ENCODE measurements around the gene PPP1R15B. TPM values are rescaled to one million over a fixed set of nuclear protein-coding genes. Genes with fewer than 3 reads are reported as not detected.

The PPP1R15B gene
- total RNA-seq, 1 experiment from 2014 or later = 69.3 TPM

DNA sequence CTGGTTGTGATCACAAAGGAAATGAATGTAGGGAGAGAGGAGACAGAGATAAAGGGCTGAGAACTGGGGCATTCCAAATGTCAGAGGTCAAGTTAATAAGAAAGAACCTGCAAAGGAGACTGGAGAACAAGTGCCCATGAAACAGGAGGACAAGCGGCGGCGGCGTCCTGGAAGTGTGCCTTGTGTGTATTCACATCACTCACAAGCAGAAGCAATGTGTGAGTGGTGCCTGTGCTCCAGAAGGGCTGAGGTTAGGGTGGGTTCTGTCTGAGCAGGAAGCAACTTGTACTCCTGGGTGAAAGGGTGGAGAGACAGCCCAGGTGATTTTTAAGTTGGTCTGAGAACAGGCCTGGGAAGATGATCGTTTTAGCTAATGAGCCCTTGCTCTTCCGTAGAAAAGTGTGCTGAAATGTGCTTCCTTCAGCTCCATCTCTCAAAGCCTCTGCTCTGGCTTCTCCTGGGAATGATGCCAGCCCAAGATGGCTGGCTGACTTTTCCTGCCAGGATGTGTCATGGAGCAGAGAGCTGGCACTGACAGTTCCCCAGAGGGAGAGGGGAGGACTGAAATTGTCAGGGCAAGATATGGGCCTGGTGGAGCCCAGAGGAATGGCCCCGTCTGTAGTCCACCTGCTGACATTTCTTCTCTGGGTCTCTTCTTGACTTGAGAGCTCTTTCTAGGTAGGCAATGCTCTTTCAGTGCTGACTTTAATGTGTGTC, 26.8 kb downstream of the PPP1R15B start:
- Histone ChIP-seq H3K27ac (ENCODE audit: low read depth, low read length) (no peak overlapping the region), H3K4me2 (ENCODE audit: low read length) (no peak overlapping the region), H3K9ac (ENCODE audit: low read length) (no peak overlapping the region), H3K9me3 (ENCODE audit: control insufficient read depth in 1 of 2, insufficient read depth in 1 of 2, low read depth in 1 of 2, low read length in 2 of 2) (no peaks in the 10 kb centered on the region), H3K9me2 (ENCODE audit: insufficient read depth) (no peaks in the 10 kb centered on the region), H3K36me3 (ENCODE audit: control insufficient read depth in 1 of 2, insufficient read depth in 2 of 2, low read length in 2 of 2) (no peaks in the 10 kb centered on the region), H4K20me1 (ENCODE audit: insufficient read depth) (no peaks in the 10 kb centered on the region), H3K27me3 (ENCODE audit: insufficient read depth, low read length) (no peaks in the 10 kb centered on the region), H3K4me1 (ENCODE audit: control insufficient read depth in 1 of 2, insufficient read depth in 2 of 2, low read length in 2 of 2) (peaks cover 0 to 9% of the 10 kb centered on the region in 2 experiments; a peak in 1 of 4 replicates), H2AFZ (ENCODE audit: low read depth, low read length, poor library complexity, severe bottlenecking) (no peak overlapping the region), H3K4me3 (replicated peaks in 1 of 2; ENCODE audit: low read depth in 1 of 2, low read length in 2 of 2) (no peak overlapping the region), H3K79me2 (ENCODE audit: insufficient read depth, low read length) (no peaks in the 10 kb centered on the region)
- no TSS peak for BruUV-seq (replicated peaks)
- 0 out of 2 replicates have a peak, but pooled peaks have one; percentile 17 for ATAC-seq
- no peak for DNase-seq (ENCODE audit: low read depth, low spot score)
- ChIA-PET POLR2A (no interaction called here), RAD21 (ENCODE audit: low non-redundant PET in 1 of 2, low total read pairs in 2 of 2, uncharacterized antibody in 2 of 2, unreplicated experiment in 2 of 2) (no interaction called here), CTCF (interaction anchor here (3.2 kb wide), 1 partner anchor 14 kb away, joined by 24 read pairs; no protein-coding TSS in a partner anchor)
- TF ChIP-seq YY1 (IDR thresholded peaks at IDR 0.05; ENCODE audit: extremely low read depth, insufficient replicate concordance, low read depth, low read length) = peak; percentile 18
- TF ChIP-seq SRF (IDR thresholded peaks at IDR 0.05; ENCODE audit: low read depth) = no peak
- no peak for TF ChIP-seq FOSL1 (IDR thresholded peaks at IDR 0.05; ENCODE audit: low read depth)
- TF ChIP-seq RAD21 (IDR thresholded peaks at IDR 0.05; ENCODE audit: low read depth) = no peak
- intact Hi-C loops (cut with micrococcal nuclease) = no loop called here

DNA sequence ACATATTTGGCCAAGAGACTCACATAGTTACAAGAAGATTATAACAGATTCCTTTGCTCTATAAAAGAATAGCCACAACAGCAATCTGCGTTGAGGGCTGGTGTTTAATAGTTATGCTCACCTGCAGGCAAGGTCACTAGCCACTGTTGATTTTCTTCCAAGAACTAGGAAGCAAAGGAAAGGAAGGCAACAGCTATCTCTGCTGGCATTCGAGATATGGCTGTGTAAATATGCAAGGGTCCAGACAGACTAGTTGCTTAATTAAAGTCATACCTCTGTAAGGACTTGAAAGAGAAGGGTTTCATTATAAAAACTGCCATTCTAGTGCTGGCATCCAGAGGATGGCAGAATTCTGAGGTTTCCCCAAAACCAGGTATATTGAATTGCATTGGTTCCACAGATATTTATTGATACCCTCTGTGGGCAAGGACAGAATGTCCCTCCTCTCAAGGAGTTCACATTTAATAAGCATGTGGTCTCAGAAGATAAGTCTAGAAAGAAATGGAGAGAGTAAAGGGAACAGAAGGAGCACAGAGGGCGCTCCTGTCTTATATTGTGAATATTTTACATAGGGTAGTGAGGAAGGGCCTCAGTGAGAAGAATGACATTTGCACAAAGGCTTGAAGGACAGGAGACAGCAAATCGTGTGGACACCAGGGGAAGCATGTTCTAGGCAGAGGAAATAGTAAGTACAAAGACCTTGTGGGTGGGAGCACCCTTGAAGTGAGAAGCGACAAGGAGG, 28.3 kb downstream of the PPP1R15B start:
- no peak for TF ChIP-seq TCF7L2 (IDR thresholded peaks at IDR 0.05; ENCODE audit: borderline replicate concordance, extremely low read depth, insufficient read depth, insufficient read length)
- peak; percentile 37; the same call in 1 of the 2 replicates for TF ChIP-seq RAD21 (IDR thresholded peaks at IDR 0.05; ENCODE audit: low read depth)
- H3K27ac ChIP-seq (ENCODE audit: low read depth, low read length) = no peak overlapping the region
- no peak overlapping the region for H3K4me3 ChIP-seq (replicated peaks in 1 of 2; ENCODE audit: low read depth in 1 of 2, low read length in 2 of 2)
- ChIA-PET POLR2A (no interaction called here), RAD21 (ENCODE audit: low non-redundant PET in 1 of 2, low total read pairs in 2 of 2, uncharacterized antibody in 2 of 2, unreplicated experiment in 2 of 2) (no interaction called here), CTCF (interaction anchor here (1.5 kb wide), 1 partner anchor 15 kb away, joined by 11 read pairs; no protein-coding TSS in a partner anchor)
- H3K4me2 ChIP-seq (ENCODE audit: low read length) = no peak overlapping the region
- no peaks in the 10 kb centered on the region for H3K79me2 ChIP-seq (ENCODE audit: insufficient read depth, low read length)
- no peaks in the 10 kb centered on the region for H3K9me3 ChIP-seq (ENCODE audit: control insufficient read depth in 1 of 2, insufficient read depth in 1 of 2, low read depth in 1 of 2, low read length in 2 of 2)
- no TSS peak for BruUV-seq (replicated peaks)
- intact Hi-C loops (cut with micrococcal nuclease) = no loop called here
- H3K27me3 ChIP-seq (ENCODE audit: insufficient read depth, low read length) = no peaks in the 10 kb centered on the region
- H3K9ac ChIP-seq (ENCODE audit: low read length) = no peak overlapping the region
- no peaks in the 10 kb centered on the region for H3K36me3 ChIP-seq (ENCODE audit: control insufficient read depth in 1 of 2, insufficient read depth in 2 of 2, low read length in 2 of 2)
- H2AFZ ChIP-seq (ENCODE audit: low read depth, low read length, poor library complexity, severe bottlenecking) = no peak overlapping the region
- no peaks in the 10 kb centered on the region for H3K9me2 ChIP-seq (ENCODE audit: insufficient read depth)
- ATAC-seq (no peak), DNase-seq (ENCODE audit: low read depth, low spot score) (no peak)
- H3K4me1 ChIP-seq (ENCODE audit: control insufficient read depth in 1 of 2, insufficient read depth in 2 of 2, low read length in 2 of 2) = peaks cover 5 to 17% of the 10 kb centered on the region in 2 experiments; a peak in 3 of 4 replicates
- no peaks in the 10 kb centered on the region for H4K20me1 ChIP-seq (ENCODE audit: insufficient read depth)

Data from HCT116 (cell line).